CD4-positive, alpha-beta T cell treated with Interleukin-15 for 4 hours (primary cell): ENCODE results near the gene MLC1.

Experiments used
- DNase-seq: peaks from one replicate; pipeline ENCODE4 v3.0.0-alpha.2; 2020; ENCODE audit warnings: low spot score

The MLC1 gene

DNA sequence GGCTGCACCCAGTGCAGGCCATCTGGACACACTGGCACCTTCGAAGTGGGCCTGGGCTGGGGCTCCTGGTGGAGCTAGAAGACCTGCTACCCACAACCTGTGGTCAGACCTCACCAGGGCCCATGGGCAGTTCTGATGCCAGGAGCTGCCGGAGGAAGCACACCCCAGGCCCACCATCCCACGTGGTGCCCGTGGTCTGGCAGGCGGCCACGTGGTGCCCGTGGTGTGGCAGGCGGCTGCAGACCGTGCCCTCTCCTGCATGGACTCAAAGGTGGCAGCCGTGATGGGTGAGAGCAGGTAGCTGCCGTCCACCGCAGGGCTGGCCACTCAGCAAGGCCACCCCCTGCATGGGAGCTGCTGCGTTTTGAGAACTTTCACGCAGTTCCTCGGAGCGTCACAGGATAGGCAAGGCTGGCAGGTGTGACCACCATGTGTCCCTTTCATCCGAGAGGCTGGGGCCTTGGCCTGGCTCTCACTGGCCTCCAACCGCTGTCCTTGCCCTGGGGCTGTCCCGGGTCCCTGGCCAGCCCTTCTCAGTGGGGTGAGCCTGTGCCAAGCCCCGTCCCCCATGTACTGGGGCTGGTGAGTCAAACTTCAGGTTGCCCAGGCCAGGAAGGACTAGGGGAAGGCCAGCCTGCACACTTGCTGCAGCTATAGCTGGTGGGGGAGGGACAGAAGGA lies 68.8 kb downstream of the MLC1 start:
- no peak for DNase-seq

DNA sequence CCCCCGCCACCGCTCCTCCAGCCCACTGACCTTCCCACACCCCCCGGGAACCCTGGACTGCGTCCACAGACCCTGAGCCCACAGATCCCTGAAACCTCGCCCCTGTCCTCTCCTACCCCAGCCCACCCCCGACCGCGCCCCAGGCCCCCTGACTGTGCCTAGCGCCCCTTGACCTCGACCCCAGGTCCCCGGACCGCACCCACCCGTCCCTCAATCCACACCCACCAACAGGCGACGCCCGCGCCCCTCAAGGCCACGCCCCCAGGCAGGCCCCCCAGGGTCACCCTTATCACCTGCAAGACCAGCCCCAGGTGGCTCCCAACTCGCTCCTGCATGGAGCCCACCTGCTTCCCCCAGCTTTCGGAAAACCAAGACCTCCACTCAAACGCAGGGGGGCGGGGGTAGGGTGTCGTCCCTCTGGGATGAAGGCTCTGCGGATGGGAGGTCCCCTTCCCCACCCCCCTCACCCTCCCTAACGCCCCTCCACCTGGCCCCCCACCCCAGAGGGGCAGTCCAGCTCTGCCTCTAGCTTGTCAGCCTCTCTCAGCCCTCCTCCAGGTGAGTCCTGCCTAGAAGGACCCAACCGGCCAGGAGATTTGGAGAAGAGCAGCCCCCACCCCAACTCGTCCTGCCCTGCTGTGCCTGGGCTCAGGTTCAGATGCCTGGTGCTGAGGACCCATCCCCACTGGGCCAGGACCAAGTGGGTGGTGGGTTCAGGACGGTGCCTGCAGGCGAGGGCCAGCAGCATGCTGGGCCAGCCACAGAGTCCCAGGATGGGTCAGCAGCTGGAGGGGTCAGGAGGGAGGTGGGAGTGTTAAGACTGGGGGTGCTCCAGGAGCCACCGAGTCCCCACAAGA lies 69.5 kb downstream of the MLC1 start:
- DNase-seq = no peak

GRCh38 chr22:50014655-50015401 lies 70.4 kb downstream of the MLC1 start:
- DNase-seq = no peak

DNA sequence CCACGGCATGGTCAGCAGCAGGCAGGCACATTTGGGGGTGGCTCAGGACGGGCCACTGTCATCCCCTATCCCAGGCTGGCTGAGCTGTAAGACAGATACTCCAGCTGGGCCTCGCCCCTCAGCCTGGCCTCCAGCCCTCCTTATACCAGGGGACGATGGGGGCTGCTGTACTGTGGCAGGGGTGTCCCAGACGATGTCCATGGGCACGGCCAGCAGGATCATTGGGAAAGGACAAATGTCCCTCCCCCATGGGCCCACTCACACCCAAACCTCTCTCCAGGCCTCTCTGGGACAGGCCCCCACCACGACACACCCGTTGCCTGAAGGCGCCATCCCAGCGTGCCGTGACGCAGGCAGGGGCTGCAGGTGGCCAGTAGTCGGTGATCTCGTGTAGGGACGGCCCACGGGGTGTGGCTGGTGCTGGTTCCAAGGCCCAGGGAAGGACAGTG lies 71.1 kb downstream of the MLC1 start:
- DNase-seq = no peak

DNA sequence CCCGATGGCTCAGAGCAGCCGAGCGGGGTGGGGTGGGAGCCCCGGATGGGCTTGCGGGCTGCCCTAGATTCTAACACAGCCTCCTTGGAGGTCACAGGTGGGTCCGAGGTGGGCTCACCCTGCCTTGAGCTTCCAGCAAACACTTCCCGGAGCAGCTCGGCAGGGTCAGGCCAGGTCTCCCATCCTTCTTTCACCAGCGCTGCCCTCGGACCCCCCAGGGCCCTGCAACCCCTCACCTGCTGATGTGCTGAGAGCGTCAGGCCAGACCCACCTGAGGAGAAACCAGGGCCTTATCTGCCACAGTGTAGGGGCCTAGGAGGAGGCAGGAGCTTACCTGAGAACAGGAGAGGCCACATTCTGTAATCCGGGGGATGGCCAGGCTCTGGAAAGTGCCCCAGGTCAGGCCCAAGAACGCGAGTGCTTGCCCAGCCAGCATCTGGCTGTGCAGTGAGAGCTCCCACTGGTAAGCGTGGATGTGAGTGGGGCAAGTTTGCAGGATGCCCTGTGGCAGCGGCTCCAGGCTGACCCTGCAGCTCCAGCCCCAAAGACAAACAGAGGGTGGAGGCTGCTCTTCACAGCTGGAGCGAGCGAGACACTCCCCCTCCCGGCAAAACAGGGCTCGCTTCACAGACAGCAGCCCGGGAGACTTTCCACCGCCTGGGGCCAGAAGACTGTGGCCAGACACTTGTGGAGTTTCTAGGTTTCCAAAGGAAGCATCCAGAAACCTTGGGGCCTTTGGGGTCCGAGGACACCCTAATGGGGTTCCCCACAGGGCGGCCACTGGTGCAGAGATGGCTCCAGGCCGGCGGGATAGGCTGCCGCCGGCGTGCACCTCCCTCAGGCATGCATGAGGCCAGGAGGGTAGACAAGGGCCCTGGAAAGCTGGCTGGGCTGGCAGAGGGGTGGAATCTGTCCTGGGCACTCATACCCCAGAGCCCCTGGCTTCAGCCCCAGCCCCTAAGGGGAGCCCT lies 72.7 kb downstream of the MLC1 start, which contains the start of gene IL17REL:
Gene IL17REL (minus strand): TSS at position 555 of the 971 bp plus-strand sequence. CDS start 119 bp downstream, at position 436.
- DNase-seq = no peak

DNA sequence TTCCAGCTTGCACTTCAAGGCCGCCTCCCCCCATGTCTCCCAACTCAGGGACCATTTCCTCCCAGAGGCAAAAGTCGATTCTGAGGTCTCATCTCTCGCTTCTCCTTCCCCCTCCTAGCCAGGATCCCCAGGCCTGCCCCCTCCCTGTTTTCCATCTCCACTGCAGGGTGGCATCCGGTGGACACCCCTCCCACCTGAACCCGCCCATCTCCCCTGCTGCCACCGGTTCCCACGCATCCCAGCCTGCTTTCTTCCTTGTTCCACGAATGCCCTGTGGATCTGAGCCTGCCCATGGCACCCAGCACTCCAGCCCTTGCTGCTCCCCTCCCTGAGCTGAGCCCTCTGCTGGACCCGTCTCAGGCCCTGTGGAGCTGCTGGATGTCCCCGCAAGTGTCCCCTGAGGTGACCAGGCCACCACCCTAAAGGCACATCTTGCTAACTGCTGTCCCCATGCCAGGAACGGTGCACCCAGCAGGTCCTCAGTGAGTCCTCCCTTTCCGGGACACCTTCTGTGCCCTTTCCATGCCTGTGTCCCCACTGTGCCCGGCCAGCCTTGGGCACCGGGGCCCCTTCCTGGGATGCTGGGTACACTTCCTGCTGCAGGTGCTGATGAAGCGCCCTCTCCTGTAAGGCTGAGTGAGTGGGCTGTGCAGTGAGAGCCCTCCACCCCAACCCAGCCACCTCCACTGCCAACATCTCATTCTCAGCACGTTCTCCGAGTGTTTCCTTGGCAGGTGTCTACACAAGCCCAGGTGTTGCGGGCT lies 73.6 kb downstream of the MLC1 start:
- DNase-seq = no peak

GRCh38 chr22:50010676-50011446 lies 74.4 kb downstream of the MLC1 start:
- peak; percentile 71 for DNase-seq

DNA sequence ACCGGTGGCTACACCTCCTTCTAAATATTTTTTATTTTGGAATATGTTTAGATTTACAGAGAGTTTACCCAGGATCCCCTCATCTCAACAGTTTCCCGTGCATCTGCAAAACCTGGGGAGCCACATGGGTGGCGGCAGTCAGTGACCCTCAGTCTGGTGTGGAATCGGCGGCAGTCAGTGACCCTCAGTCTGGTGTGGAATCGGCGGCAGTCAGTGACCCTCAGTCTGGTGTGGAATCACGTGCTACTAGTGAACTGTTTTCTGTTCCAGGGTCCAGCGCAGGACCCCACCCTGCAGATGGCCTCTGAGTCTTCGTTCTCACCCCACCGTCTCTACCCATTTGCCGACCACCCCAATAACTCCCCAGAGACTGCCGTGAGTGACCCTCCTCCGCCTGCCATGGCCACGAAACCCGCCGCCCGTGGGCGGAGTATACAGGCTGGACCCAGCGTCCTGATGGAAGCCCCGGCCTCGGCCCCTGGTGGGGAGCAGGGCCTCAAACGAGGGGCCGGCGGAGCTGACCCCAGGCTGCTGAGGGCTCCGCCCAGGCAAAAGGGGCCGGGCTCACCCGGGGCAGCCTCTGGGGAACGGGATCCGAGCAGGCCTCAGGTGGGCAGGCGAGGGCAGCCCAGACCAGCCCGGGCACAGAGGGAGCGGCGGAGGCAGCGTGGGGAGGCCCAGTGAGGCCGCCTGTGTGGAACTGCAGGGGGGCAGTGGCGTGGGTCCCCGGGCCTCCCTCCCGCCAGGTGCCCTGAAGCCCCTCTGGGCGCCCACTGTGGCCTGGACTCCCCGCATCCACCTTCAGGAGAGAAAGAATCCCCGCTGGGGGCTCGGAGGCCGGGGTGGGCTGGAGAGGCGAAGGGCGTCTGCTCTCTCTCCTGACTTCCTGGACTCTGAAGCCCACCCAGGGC lies 75.2 kb downstream of the MLC1 start:
- DNase-seq = no peak
